ENCODE results near the gene RACGAP1.

- no peak for TF ChIP-seq REST (IDR thresholded peaks at IDR 0.05; ENCODE audit: insufficient read depth in 1 of 2, low read depth in 2 of 2, low read length in 2 of 2)
- no peak for TF ChIP-seq POLR2AphosphoS5 (IDR thresholded peaks at IDR 0.05; ENCODE audit: low read depth, low read length)
These were observed 37.5 kb downstream of the RACGAP1 start for GRCh38 chr12:49987625-49988303.

Measured in PFSK-1 (cell line).